Mammary epithelial cell (primary cell): ENCODE results near the gene SOX1.
A peak's percentile ranks its signal among the peaks of the same experiment; 100 is the strongest.

ENCODE experiments used
- CTCF ChIP-seq, 2 donors: IDR thresholded peaks in 1 of 2; conservative IDR thresholded peaks in 1 of 2; 2 replicates each; pipeline ENCODE4 v1.5.1; 2011 to 2012; ENCODE audit warnings: inconsistent platforms in 2 of 2, low read length in 2 of 2, mild to moderate bottlenecking in 2 of 2, control low read depth in 1 of 2, low read depth in 1 of 2; ENCODE audit not compliant: insufficient read depth in 1 of 2; ENCODE audit errors: extremely low read depth in 1 of 2
- EZH2 ChIP-seq: IDR thresholded peaks from 2 replicates; pipeline ENCODE4 v1.6.1; 2012; ENCODE audit warnings: low read length, inconsistent platforms, borderline replicate concordance

GRCh38 chr13:112074139-112074865, 7.4 kb downstream of the SOX1 start:
- TF ChIP-seq CTCF (conservative IDR thresholded peaks at IDR 0.05 in 1 of 2, IDR thresholded peaks at IDR 0.05 in 1 of 2; ENCODE audit: extremely low read depth in 1 of 2, insufficient read depth in 1 of 2, low read depth in 1 of 2, low read length in 2 of 2) (no peak), EZH2 (peak; percentile 48)
